Measurements from ENCODE around the gene CCNQ.

Gene CCNQ

GRCh38 chrX:153602601-153603000 lies 3.7 kb upstream of the CCNQ start:
- no peak for TF ChIP-seq TCF4 (CRISPR knock-in tag; IDR thresholded peaks at IDR 0.05; ENCODE audit: borderline replicate concordance)
- TF ChIP-seq ZNF8 (CRISPR knock-in tag; IDR thresholded peaks at IDR 0.05), result no peak
- no peak for TF ChIP-seq PPARA (CRISPR knock-in tag; IDR thresholded peaks at IDR 0.05; ENCODE audit: borderline replicate concordance)
- TF ChIP-seq CSRNP3 (CRISPR knock-in tag; IDR thresholded peaks at IDR 0.05), result no peak
- TF ChIP-seq ARNTL (CRISPR knock-in tag; IDR thresholded peaks at IDR 0.05; ENCODE audit: borderline replicate concordance, low read depth), result no peak
- no peak for TF ChIP-seq ZC3H10 (CRISPR knock-in tag; IDR thresholded peaks at IDR 0.05)
- TF ChIP-seq ISL1 (CRISPR knock-in tag; IDR thresholded peaks at IDR 0.05), result no peak
- no peak for TF ChIP-seq POU6F1 (CRISPR knock-in tag; IDR thresholded peaks at IDR 0.05; ENCODE audit: borderline replicate concordance, low read depth)
- no peak for TF ChIP-seq BACH2 (CRISPR knock-in tag; IDR thresholded peaks at IDR 0.05; ENCODE audit: borderline replicate concordance)
- no peak for TF ChIP-seq PATZ1 (CRISPR knock-in tag; IDR thresholded peaks at IDR 0.05; ENCODE audit: borderline replicate concordance)
- TF ChIP-seq CREB5 (CRISPR knock-in tag; IDR thresholded peaks at IDR 0.05; ENCODE audit: low read depth), result no peak
- no peak for TF ChIP-seq ZNF70 (CRISPR knock-in tag; IDR thresholded peaks at IDR 0.05)
- TF ChIP-seq ZFP30 (CRISPR knock-in tag; IDR thresholded peaks at IDR 0.05), result no peak
- no peak for ATAC-seq

GRCh38 chrX:153601511-153602110 lies 2.7 kb upstream of the CCNQ start:
- TF ChIP-seq ZC3H10 (CRISPR knock-in tag; IDR thresholded peaks at IDR 0.05) (no peak), CSDC2 (CRISPR knock-in tag; IDR thresholded peaks at IDR 0.05) (no peak), ZFP30 (CRISPR knock-in tag; IDR thresholded peaks at IDR 0.05) (no peak), TCF4 (CRISPR knock-in tag; IDR thresholded peaks at IDR 0.05; ENCODE audit: borderline replicate concordance) (no peak), RARB (CRISPR knock-in tag; IDR thresholded peaks at IDR 0.05) (no peak), ESRRG (CRISPR knock-in tag; IDR thresholded peaks at IDR 0.05) (no peak), CREB5 (CRISPR knock-in tag; IDR thresholded peaks at IDR 0.05; ENCODE audit: low read depth) (no peak), ZFP3 (CRISPR knock-in tag; IDR thresholded peaks at IDR 0.05) (no peak), GLIS3 (CRISPR knock-in tag; IDR thresholded peaks at IDR 0.05) (no peak), TSHZ2 (CRISPR knock-in tag; IDR thresholded peaks at IDR 0.05) (no peak), PPARA (CRISPR knock-in tag; IDR thresholded peaks at IDR 0.05; ENCODE audit: borderline replicate concordance) (no peak), ZNF565 (CRISPR knock-in tag; conservative IDR thresholded peaks at IDR 0.05; ENCODE audit: low read depth) (no peak)
- no peak for ATAC-seq
